GM18519 (cell line): ENCODE data around the gene PLS3.
"Not testable (repeated sequence)": the region's sequence is repeated elsewhere in the genome, so short reads cannot be mapped to it uniquely, and the experiment has no call there.

Experiments
- ATAC-seq: cut with Tn5 transposase; IDR thresholded peaks from one replicate; pipeline ENCODE4 v1.9.1; 2021; ENCODE audit warnings: mild to moderate bottlenecking, moderate library complexity; ENCODE audit not compliant: unreplicated experiment, low FRiP score

Gene PLS3

GRCh38 chrX:115603534-115604074 is 42.6 kb downstream of the PLS3 start:
- no peak for ATAC-seq

GRCh38 chrX:115606861-115607260 is 45.9 kb downstream of the PLS3 start:
- no peak for ATAC-seq

- ATAC-seq, result no peak
These were observed 48.6 kb downstream of the PLS3 start for GRCh38 chrX:115609621-115610020.

GRCh38 chrX:115616943-115617563 is 56.1 kb downstream of the PLS3 start:
- peak; percentile 98 for ATAC-seq

- ATAC-seq, result no peak
These were observed 61.6 kb downstream of the PLS3 start for GRCh38 chrX:115622534-115622933.

GRCh38 chrX:115624916-115625315 is 63.9 kb downstream of the PLS3 start:
- peak; percentile 53 for ATAC-seq

- no peak for ATAC-seq
These were observed 64.8 kb downstream of the PLS3 start for GRCh38 chrX:115625572-115626301.

GRCh38 chrX:115630204-115630603 is 69.2 kb downstream of the PLS3 start:
- ATAC-seq, result no peak

GRCh38 chrX:115632455-115632854 is 71.5 kb downstream of the PLS3 start:
- no peak for ATAC-seq

- ATAC-seq, result not testable (repeated sequence)
These were observed 72.4 kb downstream of the PLS3 start for GRCh38 chrX:115633397-115633796.

- no peak for ATAC-seq
These were observed 78.4 kb downstream of the PLS3 start for GRCh38 chrX:115639334-115639880.

GRCh38 chrX:115642311-115642710 is 81.3 kb downstream of the PLS3 start:
- no peak for ATAC-seq

- no peak for ATAC-seq
These were observed 82.0 kb downstream of the PLS3 start for GRCh38 chrX:115642895-115643530.

- not testable (repeated sequence) for ATAC-seq
These were observed 83.4 kb downstream of the PLS3 start for GRCh38 chrX:115644397-115644796.

GRCh38 chrX:115649461-115650063 is 88.6 kb downstream of the PLS3 start:
- no peak for ATAC-seq

- no peak for ATAC-seq
These were observed 89.5 kb downstream of the PLS3 start for GRCh38 chrX:115650449-115650848.

GRCh38 chrX:115650916-115651315 is 89.9 kb downstream of the PLS3 start:
- ATAC-seq, result peak; percentile 54

GRCh38 chrX:115652221-115652620 is 91.2 kb downstream of the PLS3 start:
- no peak for ATAC-seq

- ATAC-seq, result no peak
These were observed 104.1 kb downstream of the PLS3 start for GRCh38 chrX:115665122-115665521.

- ATAC-seq, result no peak
These were observed 118.5 kb downstream of the PLS3 start for GRCh38 chrX:115679460-115679859.

- ATAC-seq, result no peak
These were observed 126.6 kb downstream of the PLS3 start for GRCh38 chrX:115687595-115687994.
